Hematopoietic multipotent progenitor cell treated with erythropoietin and hydrocortisone succinate and interleukin-3 and kit ligand, for 15 days (in vitro differentiated cells): Measurements from ENCODE around the gene MED4.

ENCODE experiments used
- DNase-seq: peaks from one replicate; pipeline ENCODE4 v3.0.0-alpha.2; 2015; ENCODE audit warnings: low spot score

The MED4 gene

GRCh38 chr13:48037346-48038173, 57.3 kb downstream of the MED4 start, which contains the start of gene NUDT15:
NUDT15 (plus strand) TSS chr13:48037726; CDS start chr13:48037747, 21 bp downstream.
- peak; percentile 93 for DNase-seq

DNA sequence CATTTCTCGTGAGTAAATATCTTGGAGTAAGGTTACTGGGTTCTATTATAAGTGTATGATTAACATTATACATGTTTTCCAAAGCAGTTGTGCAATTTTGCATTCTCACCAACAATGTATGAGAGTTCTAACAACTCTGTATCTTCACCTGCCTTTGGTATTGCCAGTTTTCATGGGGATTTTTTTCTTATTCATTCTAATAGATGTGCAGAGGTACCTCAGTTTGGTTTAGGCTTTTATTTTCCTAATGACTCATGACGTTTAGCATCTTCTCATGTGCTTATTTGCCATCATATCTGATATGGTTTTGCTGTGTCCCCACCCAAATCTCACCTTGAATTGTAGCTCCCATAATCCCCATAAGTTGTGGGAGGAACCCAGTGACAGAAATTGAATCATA, 65.0 kb downstream of the MED4 start:
- no peak for DNase-seq

GRCh38 chr13:48028066-48028465, 66.8 kb downstream of the MED4 start:
- no peak for DNase-seq
